ENCODE data around the gene SYNRG.

SYNRG gene

GRCh38 chr17:37609170-37610040 lies at the start of gene SYNRG:
Gene SYNRG, minus strand, starts transcription at chr17:37609418. Its CDS starts 63 bp downstream, at chr17:37609355.
- TF ChIP-seq GATA2 (IDR thresholded peaks at IDR 0.05; ENCODE audit: low read depth, low read length): peak; percentile 92
- TF ChIP-seq GATA3 (IDR thresholded peaks at IDR 0.05; ENCODE audit: low read depth, low read length): no peak

GRCh38 chr17:37657202-37657601 lies 48.0 kb upstream of the SYNRG start:
- TF ChIP-seq GATA2 (IDR thresholded peaks at IDR 0.05; ENCODE audit: low read depth, low read length) (no peak), GATA3 (IDR thresholded peaks at IDR 0.05; ENCODE audit: low read depth, low read length) (no peak)

- no peak for TF ChIP-seq GATA3 (IDR thresholded peaks at IDR 0.05; ENCODE audit: low read depth, low read length)
- no peak for TF ChIP-seq GATA2 (IDR thresholded peaks at IDR 0.05; ENCODE audit: low read depth, low read length)
Measured at GRCh38 chr17:37651849-37652248, 42.6 kb upstream of the SYNRG start.

GRCh38 chr17:37650419-37651003 lies 41.3 kb upstream of the SYNRG start:
- TF ChIP-seq GATA3 (IDR thresholded peaks at IDR 0.05; ENCODE audit: low read depth, low read length): no peak
- no peak for TF ChIP-seq GATA2 (IDR thresholded peaks at IDR 0.05; ENCODE audit: low read depth, low read length)

GRCh38 chr17:37648555-37648954 lies 39.3 kb upstream of the SYNRG start:
- no peak for TF ChIP-seq GATA2 (IDR thresholded peaks at IDR 0.05; ENCODE audit: low read depth, low read length)
- no peak for TF ChIP-seq GATA3 (IDR thresholded peaks at IDR 0.05; ENCODE audit: low read depth, low read length)

GRCh38 chr17:37647856-37648255 lies 38.6 kb upstream of the SYNRG start:
- no peak for TF ChIP-seq GATA2 (IDR thresholded peaks at IDR 0.05; ENCODE audit: low read depth, low read length)
- TF ChIP-seq GATA3 (IDR thresholded peaks at IDR 0.05; ENCODE audit: low read depth, low read length): no peak

- no peak for TF ChIP-seq GATA2 (IDR thresholded peaks at IDR 0.05; ENCODE audit: low read depth, low read length)
- no peak for TF ChIP-seq GATA3 (IDR thresholded peaks at IDR 0.05; ENCODE audit: low read depth, low read length)
Measured at GRCh38 chr17:37643869-37644268, 34.7 kb upstream of the SYNRG start.

GRCh38 chr17:37643118-37643766 lies 34.0 kb upstream of the SYNRG start, which contains the start of gene DDX52:
Gene DDX52, minus strand, starts transcription at chr17:37643446. Its CDS starts 26 bp downstream, at chr17:37643420.
- no peak for TF ChIP-seq GATA2 (IDR thresholded peaks at IDR 0.05; ENCODE audit: low read depth, low read length)
- TF ChIP-seq GATA3 (IDR thresholded peaks at IDR 0.05; ENCODE audit: low read depth, low read length): no peak

GRCh38 chr17:37642681-37643080 lies 33.5 kb upstream of the SYNRG start:
- TF ChIP-seq GATA2 (IDR thresholded peaks at IDR 0.05; ENCODE audit: low read depth, low read length) (no peak), GATA3 (IDR thresholded peaks at IDR 0.05; ENCODE audit: low read depth, low read length) (no peak)

GRCh38 chr17:37640015-37640414 lies 30.8 kb upstream of the SYNRG start:
- TF ChIP-seq GATA2 (IDR thresholded peaks at IDR 0.05; ENCODE audit: low read depth, low read length): no peak
- no peak for TF ChIP-seq GATA3 (IDR thresholded peaks at IDR 0.05; ENCODE audit: low read depth, low read length)

- no peak for TF ChIP-seq GATA3 (IDR thresholded peaks at IDR 0.05; ENCODE audit: low read depth, low read length)
- no peak for TF ChIP-seq GATA2 (IDR thresholded peaks at IDR 0.05; ENCODE audit: low read depth, low read length)
Measured at GRCh38 chr17:37637956-37638355, 28.7 kb upstream of the SYNRG start.

- TF ChIP-seq GATA2 (IDR thresholded peaks at IDR 0.05; ENCODE audit: low read depth, low read length): no peak
- no peak for TF ChIP-seq GATA3 (IDR thresholded peaks at IDR 0.05; ENCODE audit: low read depth, low read length)
Measured at GRCh38 chr17:37614823-37615222, 5.6 kb upstream of the SYNRG start.

GRCh38 chr17:37614391-37614790 lies 5.2 kb upstream of the SYNRG start:
- TF ChIP-seq GATA3 (IDR thresholded peaks at IDR 0.05; ENCODE audit: low read depth, low read length) (no peak), GATA2 (IDR thresholded peaks at IDR 0.05; ENCODE audit: low read depth, low read length) (no peak)

GRCh38 chr17:37610971-37611370 lies 1.8 kb upstream of the SYNRG start:
- no peak for TF ChIP-seq GATA2 (IDR thresholded peaks at IDR 0.05; ENCODE audit: low read depth, low read length)

Measured in SH-SY5Y (cell line).